A549 (cell line): ENCODE data around the gene GRIPAP1. TPM values are rescaled to one million over a fixed set of nuclear protein-coding genes. Genes with fewer than 3 reads are reported as not detected.
A peak's percentile ranks its signal among the peaks of the same experiment; 100 is the strongest.

Experiments
- ATAC-seq, 2 experiments: fragments of 200-7000 bp in 1 of 2; fragments of >200 bp in 1 of 2; cut with Nextera tagmentation in 1 of 2; cut with Tn5 transposase in 1 of 2; 3 replicates each; pipeline versions ENCODE4 v1.8.0 to v1.9.1; 2018 to 2020; ENCODE audit warnings: mild to moderate bottlenecking in 1 of 2, moderate library complexity in 1 of 2
- CTCF ChIA-PET: fragments of 300-600 bp; sonication (Branson Sonifier 250); formaldehyde crosslinking; extraction: SDS; loops from one replicate; lab custom pipeline; 2021; ENCODE audit warnings: antibody characterized with exemption, inconsistent platforms; lab: Yijun Ruan, JAX
- POLR2A ChIA-PET: fragments of 350-600 bp; formaldehyde crosslinking; extraction: SDS; loops from one replicate; lab custom pipeline; 2021; ENCODE audit warnings: antibody characterized with exemption, inconsistent platforms; lab: Yijun Ruan, JAX
- DNase-seq, 2 experiments: peaks; one replicate each; pipeline versions ENCODE4 v3.0.0 to v3.0.0-alpha.2; 2011 to 2016; ENCODE audit warnings: low read depth in 1 of 2, low spot score in 1 of 2
- FAIRE-seq: peaks from 2 replicates; lab custom pipeline; 2011; peaks lifted over from hg19 to GRCh38; lab: Jason Lieb, UNC
- H3K27ac ChIP-seq, 2 experiments: fragments of >200 bp; sonication (Bioruptor Twin); formaldehyde crosslinking; 3 replicates each; pipeline ENCODE4 v1.5.1; 2016 to 2017
- H3K4me1 ChIP-seq: fragments of >200 bp; sonication (Bioruptor Twin); formaldehyde crosslinking; 3 replicates; pipeline ENCODE4 v1.6.1; 2016
- H3K4me2 ChIP-seq: fragments of >200 bp; sonication (Bioruptor Twin); formaldehyde crosslinking; 3 replicates; pipeline ENCODE4 v1.6.1; 2016
- H3K4me3 ChIP-seq: fragments of >200 bp; sonication (Bioruptor Twin); formaldehyde crosslinking; 3 replicates; pipeline ENCODE4 v1.5.1; 2016
- H3K9me3 ChIP-seq: fragments of >200 bp; sonication (Bioruptor Twin); formaldehyde crosslinking; 3 replicates; pipeline ENCODE4 v1.6.1; 2016
- BCL3 ChIP-seq: fragments of >200 bp; sonication (Bioruptor Twin); formaldehyde crosslinking; IDR thresholded peaks from 3 replicates; pipeline ENCODE4 v1.6.1; 2016
- CBX8 ChIP-seq: fragments of 200-600 bp; sonication (generic); IDR thresholded peaks from 2 replicates; pipeline ENCODE4 v1.6.1; 2016
- CEBPB ChIP-seq, 2 experiments: fragments of >200 bp in 1 of 2; sonication (Bioruptor Twin) in 1 of 2; formaldehyde crosslinking in 1 of 2; IDR thresholded peaks; 2 replicates each; pipeline ENCODE4 v1.6.1; 2012 to 2016
- CTCF ChIP-seq: fragments of >200 bp; sonication (Bioruptor Twin); formaldehyde crosslinking; IDR thresholded peaks from 3 replicates; pipeline ENCODE4 v1.5.1; 2016
- EHMT2 ChIP-seq: fragments of 200-600 bp; sonication (generic); IDR thresholded peaks from 2 replicates; pipeline ENCODE4 v1.6.1; 2016; ENCODE audit warnings: antibody characterized with exemption, low read depth, mild to moderate bottlenecking, moderate library complexity
- FOSL2 ChIP-seq, 2 experiments: fragments of 450-650 bp in 1 of 2; fragments of >200 bp in 1 of 2; sonication (Bioruptor Twin) in 1 of 2; formaldehyde crosslinking; IDR thresholded peaks; 2 replicates each; pipeline versions ENCODE4 v1.5.0 to v1.6.1; 2016 to 2020; ENCODE audit warnings: mild to moderate bottlenecking in 1 of 2, moderate library complexity in 1 of 2
- GATA3 ChIP-seq: IDR thresholded peaks from 2 replicates; pipeline ENCODE4 v1.6.1; 2012; ENCODE audit warnings: borderline replicate concordance
- HEYL ChIP-seq: fragments of 250-450 bp; sonication (Bioruptor Pico); IDR thresholded peaks from 2 replicates; pipeline ENCODE4 v1.8.0; 2021; ENCODE audit warnings: mild to moderate bottlenecking, moderate library complexity
- HOXB13 ChIP-seq: fragments of 250-450 bp; sonication (Bioruptor Pico); IDR thresholded peaks from 2 replicates; pipeline ENCODE4 v1.5.0; 2020; ENCODE audit warnings: low read depth, mild to moderate bottlenecking, moderate library complexity
- HOXB5 ChIP-seq: fragments of 250-450 bp; sonication (Bioruptor Pico); IDR thresholded peaks from 2 replicates; pipeline ENCODE4 v1.5.0; 2020; ENCODE audit warnings: mild to moderate bottlenecking, moderate library complexity
- JUN ChIP-seq, 2 experiments: fragments of >200 bp; sonication (Bioruptor Twin); formaldehyde crosslinking; IDR thresholded peaks; 2 replicates in 1 of 2; 3 replicates in 1 of 2; pipeline ENCODE4 v1.6.1; 2016 to 2017
- KDM1A ChIP-seq: fragments of 200-600 bp; sonication (generic); IDR thresholded peaks from 2 replicates; pipeline ENCODE4 v1.6.1; 2016; ENCODE audit warnings: low read depth, mild to moderate bottlenecking
- KDM5A ChIP-seq: fragments of 200-600 bp; sonication (generic); IDR thresholded peaks from 2 replicates; pipeline ENCODE4 v1.6.1; 2016; ENCODE audit warnings: antibody characterized with exemption, mild to moderate bottlenecking
- MAFK ChIP-seq: fragments of 450-650 bp; IDR thresholded peaks from 2 replicates; pipeline ENCODE4 v1.6.1; 2014; ENCODE audit not compliant: partially characterized antibody
- MAX ChIP-seq: IDR thresholded peaks from 2 replicates; pipeline ENCODE4 v1.6.1; 2012
- MAZ ChIP-seq: fragments of 150-350 bp; IDR thresholded peaks from 2 replicates; pipeline ENCODE4 v1.6.1; 2014; ENCODE audit warnings: antibody characterized with exemption, low read depth, low read length, borderline replicate concordance
- NFE2L2 ChIP-seq: fragments of 150-350 bp; conservative IDR thresholded peaks from 2 replicates; pipeline ENCODE4 v1.6.1; 2014; ENCODE audit warnings: low read length
- PBX3 ChIP-seq: IDR thresholded peaks from 2 replicates; pipeline ENCODE4 v1.6.1; 2012
- PHF8 ChIP-seq: fragments of 200-600 bp; sonication (generic); IDR thresholded peaks from 2 replicates; pipeline ENCODE4 v1.6.1; 2016; ENCODE audit warnings: low read depth, mild to moderate bottlenecking, antibody characterized with exemption, moderate library complexity, borderline replicate concordance
- POLR2A ChIP-seq: IDR thresholded peaks from 2 replicates; pipeline ENCODE4 v1.6.1; 2012; ENCODE audit warnings: mild to moderate bottlenecking, low read length
- POLR2AphosphoS2 ChIP-seq: conservative IDR thresholded peaks from 2 replicates; pipeline ENCODE4 v1.6.1; 2012; ENCODE audit warnings: low read length, improper control_type of control experiment, inconsistent platforms
- RAD21 ChIP-seq, 2 experiments: fragments of >200 bp in 1 of 2; sonication (Bioruptor Twin) in 1 of 2; formaldehyde crosslinking in 1 of 2; IDR thresholded peaks in 1 of 2; conservative IDR thresholded peaks in 1 of 2; 2 replicates in 1 of 2; 3 replicates in 1 of 2; pipeline ENCODE4 v1.6.1; 2012 to 2018; ENCODE audit warnings: inconsistent platforms in 1 of 2
- RARB ChIP-seq: fragments of 250-450 bp; sonication (Bioruptor Pico); IDR thresholded peaks from 2 replicates; pipeline ENCODE4 v1.8.0; 2021; ENCODE audit warnings: mild to moderate bottlenecking, moderate library complexity
- TFCP2L1 ChIP-seq: fragments of 250-450 bp; sonication (Bioruptor Pico); IDR thresholded peaks from 2 replicates; pipeline ENCODE4 v1.5.0; 2021; ENCODE audit warnings: mild to moderate bottlenecking
- USF2 ChIP-seq: fragments of 450-650 bp; IDR thresholded peaks from 2 replicates; pipeline ENCODE4 v1.6.1; 2014; ENCODE audit warnings: antibody characterized with exemption
- ZFP36 ChIP-seq: fragments of 450-650 bp; IDR thresholded peaks from 2 replicates; pipeline ENCODE4 v1.6.1; 2014; ENCODE audit warnings: borderline replicate concordance; ENCODE audit not compliant: partially characterized antibody
- WGBS: methylation state at CpG from one replicate; pipeline ENCODE4 v1.1.6; 2017; ENCODE audit errors: missing lambda C conversion rate; 5-methylcytosine and 5-hydroxymethylcytosine counted together
- polyA plus RNA-seq, 4 experiments: library from polyadenylated mRNA; depleted of rRNA in 3 of 4; stranded (reverse); fragments of >200 nt; fragmentation: RNase III in 1 of 4; extraction: RNeasy Plus Mini Kit Qiagen cat#74134 plus additional on column Dnase treatment in 1 of 4; gene quantifications; 2 replicates in 3 of 4; 3 replicates in 1 of 4; pipeline ENCODE4 v1.2.3, GENCODE V29; 2011 to 2017

GRIPAP1 gene
- polyA plus RNA-seq, 2 of the 4 experiments (the other 2 are of a cell fraction), result 33.7 to 34.3 TPM

- 0% methylated on average over 7 of the region's 7 CpGs for WGBS
- H3K4me2 ChIP-seq, result peak overlapping the region; percentile 98
- ATAC-seq (peak in 1 of 2 experiments; percentile 8; a peak in 4 of 6 replicates), FAIRE-seq (no peak), DNase-seq (peak; percentile 6 to 24)
- H3K27ac ChIP-seq, result peak overlapping the region; percentile 99 to 100
- peak overlapping the region; percentile 93 for H3K4me3 ChIP-seq
- TF ChIP-seq RARB (CRISPR knock-in tag) (no peak), HOXB5 (no peak), KDM5A (no peak), CBX8 (no peak), GATA3 (no peak), CTCF (no peak), POLR2AphosphoS2 (no peak), TFCP2L1 (no peak), HOXB13 (no peak), ZFP36 (no peak), EHMT2 (no peak), JUN (IDR thresholded peaks at IDR 0.05) (no peak), PHF8 (no peak), USF2 (no peak), HEYL (CRISPR knock-in tag) (no peak), PBX3 (no peak)
- POLR2A ChIA-PET, result interaction anchor here (0.6 to 5.7 kb wide), 4 partner anchors 13 to 408 kb away, joined by 3 to 40 read pairs (median 4); partner anchors contain the start of genes GRIPAP1 and OTUD5
- no peaks in the 10 kb centered on the region for H3K9me3 ChIP-seq
- H3K4me1 ChIP-seq, result peaks cover 26% of the 10 kb centered on the region
- CTCF ChIA-PET, result interaction anchor here (0.6 to 6.4 kb wide), 2 partner anchors 19 to 68 kb away, joined by 3 to 32 read pairs; partner anchors contain the start of gene KCND1
Measured at GRCh38 chrX:49040376-49040955, 38.4 kb upstream of the GRIPAP1 start.

- peak; percentile 64 to 71 for ATAC-seq
- H3K4me3 ChIP-seq, result peak overlapping the region; percentile 93
- peaks cover 26% of the 10 kb centered on the region for H3K4me1 ChIP-seq
- H3K27ac ChIP-seq, result peak overlapping the region; percentile 99 to 100
- no peaks in the 10 kb centered on the region for H3K9me3 ChIP-seq
- peak; percentile 84 to 96 for DNase-seq
- peak; percentile 100 for FAIRE-seq
- TF ChIP-seq JUN (IDR thresholded peaks at IDR 0.05), result peak in 1 of 2 experiments; percentile 20; a peak in 2 of 5 replicates
- peak; percentile 100 for TF ChIP-seq MAFK
- TF ChIP-seq KDM1A, result no peak
- TF ChIP-seq FOSL2 (IDR thresholded peaks at IDR 0.05), result no peak
- peak; percentile 81 for TF ChIP-seq FOSL2 (CRISPR knock-in tag; IDR thresholded peaks at IDR 0.05)
- no peak for TF ChIP-seq GATA3
- TF ChIP-seq MAZ, result no peak
- peak; percentile 100 for TF ChIP-seq NFE2L2
- TF ChIP-seq RAD21 (conservative IDR thresholded peaks at IDR 0.05 in 1 of 2, IDR thresholded peaks at IDR 0.05 in 1 of 2), result peak; percentile 26 to 35; a peak in 3 of 5 replicates
- no peak for TF ChIP-seq BCL3
- TF ChIP-seq POLR2A, result peak; percentile 20; the same call in 1 of the 2 replicates
- TF ChIP-seq MAX, result peak; percentile 31; the same call in 1 of the 2 replicates
- peak; percentile 70 to 95; a peak in 3 of 4 replicates for TF ChIP-seq CEBPB (IDR thresholded peaks at IDR 0.05)
- ChIA-PET CTCF (interaction anchor here (0.6 to 6.4 kb wide), 3 partner anchors 18 to 75 kb away, joined by 3 to 32 read pairs (median 3); partner anchors contain the start of gene KCND1), POLR2A (interaction anchor here (0.9 to 5.7 kb wide), 2 partner anchors 38 to 81 kb away, joined by 4 to 40 read pairs; partner anchors contain the start of genes GRIPAP1 and OTUD5)
- WGBS, result 2% methylated on average over 9 of the region's 9 CpGs
- peak overlapping the region; percentile 98 for H3K4me2 ChIP-seq
Measured at GRCh38 chrX:49039598-49040375, 37.7 kb upstream of the GRIPAP1 start.
